Uterus (tissue), 2 donors: ENCODE measurements around the gene NR6A1.

Source experiments
- POLR2A ChIP-seq, 2 donors: fragments of 450-650 bp; IDR thresholded peaks; one replicate each; pipeline ENCODE4 v1.6.1; 2016; ENCODE audit warnings: antibody characterized with exemption in 2 of 2, mild to moderate bottlenecking in 1 of 2, moderate library complexity in 1 of 2
- TF ChIP-seq, protein P1 (sequence below), 4 experiments: fragments of 200-600 bp in 2 of 4; fragments of 450-650 bp in 2 of 4; sonication (generic) in 2 of 4; IDR thresholded peaks; one replicate each; pipeline ENCODE4 v1.5.1; 2016 to 2019; ENCODE audit warnings: antibody characterized with exemption in 4 of 4, mild to moderate bottlenecking in 2 of 4, moderate library complexity in 1 of 4

DNA sequence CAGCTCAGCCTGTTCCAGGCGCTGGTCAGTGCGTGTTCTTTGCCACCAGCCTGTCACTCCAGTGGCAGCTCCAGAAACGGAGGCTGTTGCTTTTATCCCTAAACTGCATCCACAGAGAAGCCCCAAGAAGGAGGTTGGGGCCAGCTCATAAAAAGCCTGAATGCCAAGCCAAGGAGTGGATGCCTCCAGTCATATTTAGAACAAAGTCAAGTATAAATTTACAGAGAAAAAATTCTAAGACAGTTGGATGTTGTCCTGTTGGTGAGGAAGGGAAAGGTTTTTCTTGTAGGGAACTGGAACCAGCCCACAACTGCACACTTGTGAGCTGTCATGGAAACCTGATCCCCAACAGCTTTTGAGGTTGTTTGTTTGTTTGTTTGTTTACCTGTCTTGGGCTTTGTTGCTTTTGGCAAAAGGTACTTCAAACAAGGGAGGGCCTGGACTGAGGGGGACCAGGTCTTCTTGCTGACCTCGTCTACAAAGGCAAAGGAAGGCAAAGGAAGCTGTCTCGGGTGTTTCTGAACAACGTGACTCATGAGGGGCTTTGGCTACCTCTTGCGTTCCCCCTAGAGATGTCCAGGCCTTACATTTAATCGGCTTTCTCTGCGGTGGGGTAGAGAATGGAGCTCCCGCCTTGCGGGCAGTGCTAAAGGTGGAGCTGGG, 42.5 kb upstream of the NR6A1 start:
- no peak for TF ChIP-seq POLR2A (IDR thresholded peaks at IDR 0.05)
- TF ChIP-seq, protein P1, sequence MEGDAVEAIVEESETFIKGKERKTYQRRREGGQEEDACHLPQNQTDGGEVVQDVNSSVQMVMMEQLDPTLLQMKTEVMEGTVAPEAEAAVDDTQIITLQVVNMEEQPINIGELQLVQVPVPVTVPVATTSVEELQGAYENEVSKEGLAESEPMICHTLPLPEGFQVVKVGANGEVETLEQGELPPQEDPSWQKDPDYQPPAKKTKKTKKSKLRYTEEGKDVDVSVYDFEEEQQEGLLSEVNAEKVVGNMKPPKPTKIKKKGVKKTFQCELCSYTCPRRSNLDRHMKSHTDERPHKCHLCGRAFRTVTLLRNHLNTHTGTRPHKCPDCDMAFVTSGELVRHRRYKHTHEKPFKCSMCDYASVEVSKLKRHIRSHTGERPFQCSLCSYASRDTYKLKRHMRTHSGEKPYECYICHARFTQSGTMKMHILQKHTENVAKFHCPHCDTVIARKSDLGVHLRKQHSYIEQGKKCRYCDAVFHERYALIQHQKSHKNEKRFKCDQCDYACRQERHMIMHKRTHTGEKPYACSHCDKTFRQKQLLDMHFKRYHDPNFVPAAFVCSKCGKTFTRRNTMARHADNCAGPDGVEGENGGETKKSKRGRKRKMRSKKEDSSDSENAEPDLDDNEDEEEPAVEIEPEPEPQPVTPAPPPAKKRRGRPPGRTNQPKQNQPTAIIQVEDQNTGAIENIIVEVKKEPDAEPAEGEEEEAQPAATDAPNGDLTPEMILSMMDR (IDR thresholded peaks at IDR 0.05): no peak
